Measurements from ENCODE around the gene EPHA2. TPM values are rescaled to one million over a fixed set of nuclear protein-coding genes. Genes with fewer than 3 reads are reported as not detected.

EPHA2 gene
- total RNA-seq, 1 donor from 2014 or later = 62.2 TPM

Other genes starting within 250 kb of the EPHA2 start
- gene ZBTB17, start 180.0 kb downstream of the EPHA2 start, total RNA-seq = 22.7 TPM
- gene SRARP, start 151.8 kb downstream of the EPHA2 start, total RNA-seq = not detected
- gene HSPB7, start 138.0 kb downstream of the EPHA2 start, total RNA-seq = 93.7 TPM
- gene CLCNKA, start 134.0 kb downstream of the EPHA2 start, total RNA-seq = 0.41 TPM
- 0.41 TPM for gene CLCNKB, start 112.3 kb downstream of the EPHA2 start, total RNA-seq
- gene FAM131C, start 82.4 kb downstream of the EPHA2 start, total RNA-seq = 0.72 TPM
- gene ARHGEF19, start 56.6 kb upstream of the EPHA2 start, total RNA-seq = 27.6 TPM
- 3.0 TPM for gene CPLANE2, start 81.1 kb upstream of the EPHA2 start, total RNA-seq
- gene FBXO42, start 196.4 kb upstream of the EPHA2 start, total RNA-seq = 19.9 TPM
- 24.1 TPM for gene SZRD1, start 211.2 kb upstream of the EPHA2 start, total RNA-seq